GM12892 (cell line): ENCODE measurements around the gene UQCRFS1.
"Not testable (repeated sequence)": the region's sequence is repeated elsewhere in the genome, so short reads cannot be mapped to it uniquely, and the experiment has no call there.

Experiments
- POLR2A ChIP-seq: IDR thresholded peaks from 2 replicates; pipeline ENCODE4 v1.6.1; 2011; ENCODE audit warnings: low read depth, low read length, control low read depth
- POLR2AphosphoS5 ChIP-seq: IDR thresholded peaks from 2 replicates; pipeline ENCODE4 v1.6.1; 2011; ENCODE audit warnings: low read depth, low read length, control low read depth

- not testable (repeated sequence) for TF ChIP-seq POLR2AphosphoS5, POLR2A
These were observed 2.4 kb downstream of the UQCRFS1 start for GRCh38 chr19:29210502-29210901.
